NB4 (cell line): ENCODE measurements around the gene YWHAG.

ENCODE experiments used
- CTCF ChIP-seq: IDR thresholded peaks from one replicate; pipeline ENCODE4 v1.5.1; 2012; ENCODE audit warnings: low read depth, low read length
- MYC ChIP-seq: IDR thresholded peaks from 2 replicates; pipeline ENCODE4 v1.6.1; 2011; ENCODE audit warnings: low read depth, low read length
- POLR2A ChIP-seq: IDR thresholded peaks from 2 replicates; pipeline ENCODE4 v1.6.1; 2011; ENCODE audit warnings: mild to moderate bottlenecking; ENCODE audit not compliant: insufficient read length; ENCODE audit errors: extremely low read depth
- TF ChIP-seq, protein P1 (sequence below): IDR thresholded peaks from 2 replicates; pipeline ENCODE4 v1.6.1; 2011; ENCODE audit warnings: low read depth, low read length

- no peak for TF ChIP-seq CTCF
- TF ChIP-seq POLR2A = no peak
- TF ChIP-seq, protein P1, sequence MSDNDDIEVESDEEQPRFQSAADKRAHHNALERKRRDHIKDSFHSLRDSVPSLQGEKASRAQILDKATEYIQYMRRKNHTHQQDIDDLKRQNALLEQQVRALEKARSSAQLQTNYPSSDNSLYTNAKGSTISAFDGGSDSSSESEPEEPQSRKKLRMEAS = no peak
- no peak for TF ChIP-seq MYC
Observed at GRCh38 chr7:76336094-76336493, 22.7 kb downstream of the YWHAG start.
